Effector CD8-positive, alpha-beta T cell (primary cell): ENCODE measurements around the gene EOGT.

Experiments
- DNase-seq: peaks from one replicate; lab custom pipeline; 2025; lab: John Stamatoyannopoulos, UW

The EOGT gene

GRCh38 chr3:68963376-68963775, 50.1 kb downstream of the EOGT start:
- DNase-seq, result no peak

GRCh38 chr3:68958932-68959331, 54.6 kb downstream of the EOGT start:
- DNase-seq, result no peak

- no peak for DNase-seq
Measured at GRCh38 chr3:68957895-68958294, 55.6 kb downstream of the EOGT start.

GRCh38 chr3:68953816-68954444, 59.6 kb downstream of the EOGT start:
- no peak for DNase-seq

GRCh38 chr3:68945225-68945624, 68.3 kb downstream of the EOGT start:
- no peak for DNase-seq

GRCh38 chr3:68943753-68944500, 69.6 kb downstream of the EOGT start:
- no peak for DNase-seq

- DNase-seq, result no peak
Measured at GRCh38 chr3:68941055-68941454, 72.4 kb downstream of the EOGT start.

- DNase-seq, result no peak
Measured at GRCh38 chr3:68936856-68937255, 76.6 kb downstream of the EOGT start.

GRCh38 chr3:68935778-68936177, 77.7 kb downstream of the EOGT start:
- no peak for DNase-seq

GRCh38 chr3:68931406-68932149, 81.9 kb downstream of the EOGT start:
- no peak for DNase-seq
